GM21723 (cell line): ENCODE results near the gene DUSP12.
A peak's percentile ranks its signal among the peaks of the same experiment; 100 is the strongest.

ENCODE experiments used
- ATAC-seq: cut with Tn5 transposase; IDR thresholded peaks from one replicate; pipeline ENCODE4 v1.9.1; 2021; ENCODE audit warnings: mild to moderate bottlenecking, moderate library complexity; ENCODE audit not compliant: unreplicated experiment

The DUSP12 gene, protein sequence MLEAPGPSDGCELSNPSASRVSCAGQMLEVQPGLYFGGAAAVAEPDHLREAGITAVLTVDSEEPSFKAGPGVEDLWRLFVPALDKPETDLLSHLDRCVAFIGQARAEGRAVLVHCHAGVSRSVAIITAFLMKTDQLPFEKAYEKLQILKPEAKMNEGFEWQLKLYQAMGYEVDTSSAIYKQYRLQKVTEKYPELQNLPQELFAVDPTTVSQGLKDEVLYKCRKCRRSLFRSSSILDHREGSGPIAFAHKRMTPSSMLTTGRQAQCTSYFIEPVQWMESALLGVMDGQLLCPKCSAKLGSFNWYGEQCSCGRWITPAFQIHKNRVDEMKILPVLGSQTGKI

GRCh38 chr1:161749509-161750407 is at the start of gene DUSP12:
Gene DUSP12, plus strand, starts transcription at chr1:161749786. Its CDS starts 16 bp downstream, at chr1:161749802.
- ATAC-seq, result peak; percentile 97

- ATAC-seq, result no peak
Observed at GRCh38 chr1:161702250-161702649, 47.3 kb upstream of the DUSP12 start.

DNA sequence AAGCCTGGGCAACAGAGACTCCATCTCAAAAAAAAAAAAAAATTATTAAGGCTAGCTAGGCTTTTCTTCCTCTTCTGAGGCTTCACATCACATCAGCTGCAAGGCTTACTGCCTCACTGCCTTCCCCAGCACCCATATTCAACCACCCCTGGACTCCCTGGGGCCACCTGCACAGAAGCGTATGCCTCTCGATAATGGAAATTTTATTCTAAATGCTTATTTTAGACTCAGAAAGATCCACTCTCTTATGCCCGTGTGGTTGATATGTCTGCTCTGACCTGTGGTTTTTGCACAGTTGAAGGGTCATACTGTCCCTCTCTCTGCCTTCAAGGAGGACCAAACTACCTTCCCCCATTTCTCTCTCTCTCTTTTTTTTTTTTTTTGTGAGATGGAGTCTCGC is 44.0 kb upstream of the DUSP12 start:
- peak; percentile 35 for ATAC-seq

DNA sequence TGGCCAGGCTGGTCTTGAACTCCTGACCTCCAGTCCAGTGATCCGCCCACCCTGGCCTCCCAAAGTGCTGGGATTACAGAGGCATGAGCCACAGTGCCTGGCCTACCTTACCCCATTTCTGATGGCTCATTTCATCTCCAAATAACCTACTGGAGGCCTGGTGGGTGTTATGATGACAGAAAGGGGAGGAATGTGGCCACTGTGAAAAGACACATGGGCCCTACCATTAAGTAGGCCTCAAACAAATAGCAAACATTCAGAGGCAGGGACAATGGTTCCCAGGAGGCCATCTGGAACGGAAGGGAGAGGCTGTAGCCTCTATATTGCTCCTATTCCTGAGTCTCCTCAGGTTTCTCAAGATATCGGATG is 43.5 kb upstream of the DUSP12 start:
- ATAC-seq, result no peak

DNA sequence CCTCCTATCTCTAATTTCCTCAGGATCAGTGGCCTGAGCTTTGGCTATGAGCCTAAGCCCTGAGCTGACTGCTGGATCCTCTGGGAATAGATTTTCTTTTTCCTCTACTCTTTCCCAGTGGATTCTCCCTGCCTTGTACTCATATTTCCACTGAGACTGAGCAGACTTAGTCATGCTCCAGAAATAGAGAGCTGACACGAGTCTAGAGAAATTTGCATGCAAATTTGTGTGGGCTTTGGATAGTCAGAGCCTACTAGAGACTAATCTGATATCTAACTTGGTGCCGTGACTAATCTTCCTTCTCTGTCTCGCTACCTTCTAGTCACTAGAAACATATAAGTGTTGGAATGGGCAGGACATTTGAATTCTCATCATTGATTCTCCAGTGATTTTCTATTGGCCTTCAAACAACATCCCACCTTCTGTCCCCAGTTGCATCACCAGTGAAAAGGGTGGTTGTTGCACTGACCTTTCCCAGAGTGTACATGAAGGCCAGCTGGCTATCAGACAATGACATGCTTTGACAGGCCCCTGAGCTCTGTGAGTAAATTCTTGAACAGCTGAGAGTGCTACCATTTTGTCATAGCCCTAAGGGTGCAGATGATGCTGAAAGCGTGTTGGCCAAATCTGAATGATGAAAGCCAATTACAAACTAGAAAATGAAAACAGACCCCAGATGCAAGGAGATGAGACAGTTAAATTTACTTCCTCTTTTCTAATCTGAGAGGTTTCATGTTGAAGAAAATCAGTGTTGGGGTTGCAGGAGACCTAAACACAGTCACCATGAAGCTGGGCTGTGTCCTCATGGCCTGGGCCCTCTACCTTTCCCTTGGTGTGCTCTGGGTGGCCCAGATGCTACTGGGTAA is 42.9 kb upstream of the DUSP12 start, which contains the start of gene FCRLA:
TSS of gene FCRLA (plus strand) at position 748 of the 866 bp plus-strand sequence. CDS start at position 784, 36 bp downstream.
- ATAC-seq, result peak; percentile 66

DNA sequence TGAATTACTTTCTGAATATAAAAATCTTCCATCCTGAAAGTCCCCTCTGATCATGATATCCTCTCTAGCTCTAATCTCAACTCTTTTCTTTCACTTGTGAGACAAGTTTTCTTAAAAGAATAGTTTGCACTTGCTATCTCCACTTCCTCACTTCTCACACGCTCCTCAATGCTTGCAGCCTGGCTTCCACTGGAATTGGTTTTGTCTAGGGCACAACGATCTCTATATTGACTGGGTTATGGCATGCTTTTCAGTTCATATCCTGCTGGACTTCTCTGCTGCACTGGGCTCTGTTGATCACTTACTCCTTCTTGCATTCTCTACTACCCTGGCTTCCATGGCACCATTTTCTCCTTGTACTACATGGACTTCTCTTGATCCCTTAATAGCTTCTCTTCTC is 42.1 kb upstream of the DUSP12 start:
- ATAC-seq, result peak; percentile 3

- ATAC-seq, result no peak
Observed at GRCh38 chr1:161709373-161709772, 40.2 kb upstream of the DUSP12 start.

- ATAC-seq, result no peak
Observed at GRCh38 chr1:161710560-161710959, 39.0 kb upstream of the DUSP12 start.

- ATAC-seq, result peak; percentile 71
Observed at GRCh38 chr1:161718559-161719324, 30.8 kb upstream of the DUSP12 start.

DNA sequence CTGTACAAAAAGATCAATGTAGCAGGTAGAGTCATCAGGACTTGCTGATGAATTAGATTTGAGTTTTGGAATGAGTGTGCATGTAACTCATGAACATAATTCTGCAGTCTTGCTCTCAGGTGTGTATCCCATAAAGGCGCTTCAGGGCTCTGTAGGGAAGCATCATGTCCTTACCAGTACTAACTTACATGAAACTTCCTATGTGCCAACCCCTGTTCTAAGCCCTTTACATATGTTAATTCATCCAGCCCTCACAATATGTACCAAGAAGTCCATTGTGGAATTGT is 30.3 kb upstream of the DUSP12 start:
- ATAC-seq, result peak; percentile 49

- no peak for ATAC-seq
Observed at GRCh38 chr1:161720422-161720821, 29.2 kb upstream of the DUSP12 start.

GRCh38 chr1:161720956-161721737 is 28.4 kb upstream of the DUSP12 start, which contains the start of gene FCRLB:
Gene FCRLB, plus strand, starts transcription at chr1:161721544. Its CDS starts 1,129 bp downstream, at chr1:161722673.
- no peak for ATAC-seq

DNA sequence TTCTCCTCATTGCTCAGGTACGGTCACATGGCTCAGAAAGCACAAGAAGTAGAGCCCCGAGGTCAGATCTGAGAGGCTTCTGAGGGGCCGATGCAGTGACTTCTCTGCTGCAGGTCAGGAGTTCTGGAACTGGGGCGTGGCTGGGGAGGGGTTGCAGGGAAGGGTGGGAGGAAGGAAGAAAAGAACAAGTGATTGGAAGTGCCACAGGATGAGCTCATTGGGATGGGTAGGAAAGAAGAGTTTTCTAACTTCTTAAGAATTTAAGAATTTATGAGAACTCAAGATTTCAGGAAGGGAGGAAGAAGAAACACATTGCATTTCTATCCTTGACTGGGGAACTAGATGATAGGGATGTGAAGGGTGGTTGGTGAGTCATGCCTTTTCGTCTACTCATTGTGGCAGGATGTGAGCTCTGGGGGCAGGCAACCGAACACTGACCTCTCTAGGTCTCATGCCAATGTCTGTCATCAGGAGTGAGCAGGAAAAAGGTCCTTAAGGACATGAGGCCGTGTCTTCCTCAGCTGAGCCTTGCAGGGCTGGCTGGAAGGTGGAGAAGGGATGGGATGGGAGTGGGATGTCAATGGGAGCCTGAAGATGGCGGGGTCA is 27.7 kb upstream of the DUSP12 start:
- ATAC-seq, result no peak

GRCh38 chr1:161722406-161722805 is 27.2 kb upstream of the DUSP12 start:
- ATAC-seq, result no peak

GRCh38 chr1:161723459-161724141 is 26.0 kb upstream of the DUSP12 start:
- no peak for ATAC-seq

GRCh38 chr1:161725258-161725907 is 24.2 kb upstream of the DUSP12 start:
- peak; percentile 11 for ATAC-seq

GRCh38 chr1:161725908-161726472 is 23.6 kb upstream of the DUSP12 start:
- ATAC-seq, result peak; percentile 25
